Thoracic aorta (tissue), 2 donors: ENCODE results near the gene PHF2. TPM values are rescaled to one million over a fixed set of nuclear protein-coding genes. Genes with fewer than 3 reads are reported as not detected.

Experiments used
- ATAC-seq: fragments of 150-250 bp; one replicate; pipeline ENCODE4 v1.8.0; 2017; ENCODE audit warnings: low read depth; ENCODE audit not compliant: insufficient number of reproducible peaks, low FRiP score
- DNase-seq: peaks from one replicate; pipeline ENCODE4 v3.0.0-alpha.2; 2020; ENCODE audit warnings: low spot score
- H3K27ac ChIP-seq, 2 donors: fragments of 200-600 bp; sonication (generic); 1 replicate in 1 of 2; 2 replicates in 1 of 2; pipeline ENCODE4 v1.5.1; 2016; ENCODE audit warnings: mild to moderate bottlenecking in 2 of 2, moderate library complexity in 2 of 2
- H3K27me3 ChIP-seq: fragments of 200-600 bp; sonication (generic); replicated peaks from 2 replicates; pipeline ENCODE4 v1.6.0; 2016; ENCODE audit warnings: mild to moderate bottlenecking; ENCODE audit not compliant: insufficient read depth
- H3K36me3 ChIP-seq: fragments of 200-600 bp; sonication (generic); one replicate; pipeline ENCODE4 v1.5.1; 2016
- H3K4me1 ChIP-seq, 2 donors: fragments of 200-600 bp; sonication (generic); 1 replicate in 1 of 2; 2 replicates in 1 of 2; pipeline versions ENCODE4 v1.5.1 to v1.6.0; 2016; ENCODE audit warnings: low read depth in 2 of 2, mild to moderate bottlenecking in 1 of 2; ENCODE audit not compliant: control insufficient read depth in 1 of 2
- H3K4me3 ChIP-seq: fragments of 200-600 bp; sonication (generic); 2 replicates; pipeline ENCODE4 v1.5.1; 2016; ENCODE audit warnings: mild to moderate bottlenecking
- H3K9me3 ChIP-seq: fragments of 200-600 bp; sonication (generic); 2 replicates; pipeline ENCODE4 v1.5.1; 2016
- total RNA-seq, 2 donors: library from RNA; depleted of rRNA; stranded (reverse); fragments of >200 nt; gene quantifications; one replicate each; pipeline versions ENCODE4 v1.1.0 to v1.2.3, GENCODE V29; 2016
- TF ChIP-seq, protein P1 (sequence below): fragments of 200-600 bp; sonication (generic); IDR thresholded peaks from one replicate; pipeline ENCODE4 v1.5.1; 2019; ENCODE audit warnings: antibody characterized with exemption

PHF2 gene
- total RNA-seq, 2 donors from 2014 or later = 29.9 to 36.6 TPM

DNA sequence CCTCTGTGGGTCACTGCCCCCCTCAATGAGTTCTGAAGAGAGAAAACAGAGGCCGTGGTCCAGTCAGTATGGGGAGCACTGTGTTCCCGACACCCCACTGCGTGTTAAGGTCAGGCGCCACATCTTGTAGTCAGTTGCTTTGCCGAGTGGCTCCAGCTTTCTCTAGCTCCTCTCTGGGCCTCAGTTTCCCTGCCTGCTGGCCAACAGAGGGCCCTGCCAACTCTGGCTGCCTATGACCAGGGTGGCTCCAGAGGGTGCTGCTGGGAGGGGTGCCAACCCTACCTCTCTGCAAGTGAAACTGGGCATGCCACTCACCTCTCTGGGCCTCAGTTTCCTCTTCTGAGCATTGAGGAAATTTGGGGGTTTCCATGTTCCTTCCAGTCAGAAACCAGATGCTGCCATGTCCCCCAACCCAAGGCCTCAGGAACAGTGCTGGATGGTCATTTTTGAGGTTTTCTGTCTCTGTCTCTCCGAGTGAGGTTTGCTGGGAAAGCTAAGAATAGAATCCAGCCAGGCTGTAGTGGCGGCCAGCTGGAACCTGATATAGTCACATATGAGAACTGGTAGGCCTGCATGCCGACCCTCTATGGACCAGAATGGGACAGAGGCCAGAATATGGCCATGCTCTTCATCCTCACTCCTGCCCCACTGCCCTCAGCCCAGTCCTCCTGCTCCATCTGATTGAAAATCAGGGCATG lies 132.1 kb downstream of the PHF2 start:
- ATAC-seq (no peak), DNase-seq (no peak)
- H3K4me3 ChIP-seq = no peak overlapping the region
- TF ChIP-seq, protein P1, sequence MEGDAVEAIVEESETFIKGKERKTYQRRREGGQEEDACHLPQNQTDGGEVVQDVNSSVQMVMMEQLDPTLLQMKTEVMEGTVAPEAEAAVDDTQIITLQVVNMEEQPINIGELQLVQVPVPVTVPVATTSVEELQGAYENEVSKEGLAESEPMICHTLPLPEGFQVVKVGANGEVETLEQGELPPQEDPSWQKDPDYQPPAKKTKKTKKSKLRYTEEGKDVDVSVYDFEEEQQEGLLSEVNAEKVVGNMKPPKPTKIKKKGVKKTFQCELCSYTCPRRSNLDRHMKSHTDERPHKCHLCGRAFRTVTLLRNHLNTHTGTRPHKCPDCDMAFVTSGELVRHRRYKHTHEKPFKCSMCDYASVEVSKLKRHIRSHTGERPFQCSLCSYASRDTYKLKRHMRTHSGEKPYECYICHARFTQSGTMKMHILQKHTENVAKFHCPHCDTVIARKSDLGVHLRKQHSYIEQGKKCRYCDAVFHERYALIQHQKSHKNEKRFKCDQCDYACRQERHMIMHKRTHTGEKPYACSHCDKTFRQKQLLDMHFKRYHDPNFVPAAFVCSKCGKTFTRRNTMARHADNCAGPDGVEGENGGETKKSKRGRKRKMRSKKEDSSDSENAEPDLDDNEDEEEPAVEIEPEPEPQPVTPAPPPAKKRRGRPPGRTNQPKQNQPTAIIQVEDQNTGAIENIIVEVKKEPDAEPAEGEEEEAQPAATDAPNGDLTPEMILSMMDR = no peak
- H3K36me3 ChIP-seq = no peaks in the 10 kb centered on the region
- peaks cover 3% of the 10 kb centered on the region for H3K9me3 ChIP-seq
- peaks cover 0 to 7% of the 10 kb centered on the region in 2 donors for H3K4me1 ChIP-seq
- H3K27me3 ChIP-seq = no peaks in the 10 kb centered on the region
- no peak overlapping the region for H3K27ac ChIP-seq

DNA sequence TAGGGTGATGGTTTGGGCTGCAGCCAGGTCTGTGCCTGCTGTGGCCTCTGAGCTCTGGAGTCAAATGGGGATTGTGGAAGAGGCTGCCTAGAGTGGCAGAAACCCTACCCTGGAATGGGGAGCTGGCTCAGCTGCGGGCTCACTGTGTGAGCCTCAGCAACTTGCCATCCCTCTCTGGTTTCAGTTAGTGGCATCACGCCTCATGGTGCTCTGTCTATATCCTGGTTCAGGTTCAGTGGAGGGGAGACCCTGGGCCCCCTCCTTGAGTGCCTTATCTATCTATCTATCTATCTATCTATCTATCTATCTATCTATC lies 132.6 kb downstream of the PHF2 start:
- no peak overlapping the region for H3K4me3 ChIP-seq
- H3K4me1 ChIP-seq = peaks cover 0 to 7% of the 10 kb centered on the region in 2 donors
- peaks cover 3% of the 10 kb centered on the region for H3K9me3 ChIP-seq
- TF ChIP-seq, protein P1 = no peak
- ATAC-seq = no peak
- H3K27me3 ChIP-seq = no peaks in the 10 kb centered on the region
- no peak for DNase-seq
- no peaks in the 10 kb centered on the region for H3K36me3 ChIP-seq
- H3K27ac ChIP-seq = no peak overlapping the region

DNA sequence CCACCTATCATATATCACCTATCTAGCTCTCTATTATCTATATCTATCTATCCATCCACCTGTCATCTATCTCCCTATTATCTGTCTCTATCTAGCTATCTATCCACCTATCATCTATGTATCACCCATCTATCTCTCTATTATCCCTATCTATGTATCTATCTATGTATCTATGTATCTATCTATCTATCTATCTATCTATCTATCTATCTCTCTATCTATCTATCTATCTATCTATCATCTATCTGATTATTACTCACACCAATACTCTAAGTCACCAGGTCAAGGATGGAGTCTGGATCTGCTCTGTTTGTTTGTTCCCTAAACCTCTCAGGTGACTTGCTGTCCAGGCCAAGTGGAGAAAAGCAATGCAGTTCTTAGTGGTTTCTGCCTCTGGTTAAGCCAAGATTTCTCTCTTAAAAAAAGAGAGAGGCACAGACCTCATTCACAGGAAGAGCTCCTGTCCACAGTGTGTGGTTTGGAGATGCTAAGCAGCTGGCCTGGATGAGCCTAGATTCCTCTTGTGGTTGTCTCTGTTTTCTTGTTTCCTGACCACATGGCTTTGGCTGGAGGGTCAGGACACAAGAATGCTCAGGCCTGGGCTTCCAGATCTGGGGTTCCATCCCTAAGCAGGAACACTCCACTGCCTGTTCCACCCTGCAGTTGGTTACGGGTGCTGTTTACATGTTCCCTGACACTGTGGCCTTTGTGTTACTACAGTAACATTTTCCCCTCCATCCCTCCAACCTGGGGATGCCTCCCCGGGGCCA lies 133.4 kb downstream of the PHF2 start:
- no peaks in the 10 kb centered on the region for H3K9me3 ChIP-seq
- TF ChIP-seq, protein P1 = no peak
- H3K27me3 ChIP-seq = no peaks in the 10 kb centered on the region
- no peak for DNase-seq
- no peak for ATAC-seq
- no peaks in the 10 kb centered on the region for H3K36me3 ChIP-seq
- H3K27ac ChIP-seq = no peak overlapping the region
- peaks cover 0 to 7% of the 10 kb centered on the region in 2 donors for H3K4me1 ChIP-seq
- no peak overlapping the region for H3K4me3 ChIP-seq

DNA sequence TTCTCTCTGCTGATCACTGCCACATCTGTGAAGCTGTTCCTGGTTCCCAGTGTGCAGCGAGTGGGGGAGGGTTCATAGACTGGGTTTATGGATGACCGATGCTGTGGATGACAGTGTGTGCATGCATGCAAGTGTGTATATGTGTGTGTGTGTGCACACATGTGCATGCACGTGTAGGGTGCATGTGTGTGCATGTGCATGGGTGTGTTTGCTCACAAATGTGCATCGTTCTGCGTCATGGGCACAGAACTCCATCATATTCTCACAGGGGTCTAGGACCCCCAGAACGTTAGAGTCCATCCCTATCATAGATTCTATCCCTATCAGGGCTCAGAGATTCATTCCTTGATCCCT lies 134.0 kb downstream of the PHF2 start:
- ATAC-seq = no peak
- no peaks in the 10 kb centered on the region for H3K27me3 ChIP-seq
- no peak overlapping the region for H3K27ac ChIP-seq
- no peak overlapping the region for H3K4me3 ChIP-seq
- no peaks in the 10 kb centered on the region for H3K9me3 ChIP-seq
- no peaks in the 10 kb centered on the region for H3K36me3 ChIP-seq
- peaks cover 0 to 7% of the 10 kb centered on the region in 2 donors for H3K4me1 ChIP-seq
- no peak for DNase-seq
- TF ChIP-seq, protein P1 = no peak

DNA sequence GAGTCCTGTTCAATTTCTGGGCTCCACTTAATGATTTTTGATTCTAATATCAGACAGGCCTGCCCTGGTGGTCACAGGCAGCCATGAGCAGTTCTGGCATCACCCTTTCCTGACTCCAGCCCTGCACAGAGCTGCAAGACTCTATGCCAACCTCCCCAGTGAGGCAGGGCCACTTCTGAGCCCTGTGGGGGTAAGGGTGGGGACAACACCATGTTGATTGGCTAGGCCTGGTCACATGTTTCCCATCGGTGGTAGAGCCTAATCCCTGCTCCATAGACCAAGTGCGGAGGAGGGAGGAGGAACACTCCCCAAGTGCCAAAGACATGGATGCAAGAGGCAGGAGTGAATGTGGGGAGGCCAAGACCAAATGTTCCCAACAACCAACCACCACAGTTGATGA lies 134.6 kb downstream of the PHF2 start:
- no peak overlapping the region for H3K4me3 ChIP-seq
- no peak overlapping the region for H3K27ac ChIP-seq
- TF ChIP-seq, protein P1 = no peak
- no peaks in the 10 kb centered on the region for H3K27me3 ChIP-seq
- peaks cover 0 to 7% of the 10 kb centered on the region in 2 donors for H3K4me1 ChIP-seq
- H3K36me3 ChIP-seq = no peaks in the 10 kb centered on the region
- H3K9me3 ChIP-seq = no peaks in the 10 kb centered on the region
- ATAC-seq (no peak), DNase-seq (no peak)
